Measurements from ENCODE around the gene SH3BP1.

SH3BP1 gene

DNA sequence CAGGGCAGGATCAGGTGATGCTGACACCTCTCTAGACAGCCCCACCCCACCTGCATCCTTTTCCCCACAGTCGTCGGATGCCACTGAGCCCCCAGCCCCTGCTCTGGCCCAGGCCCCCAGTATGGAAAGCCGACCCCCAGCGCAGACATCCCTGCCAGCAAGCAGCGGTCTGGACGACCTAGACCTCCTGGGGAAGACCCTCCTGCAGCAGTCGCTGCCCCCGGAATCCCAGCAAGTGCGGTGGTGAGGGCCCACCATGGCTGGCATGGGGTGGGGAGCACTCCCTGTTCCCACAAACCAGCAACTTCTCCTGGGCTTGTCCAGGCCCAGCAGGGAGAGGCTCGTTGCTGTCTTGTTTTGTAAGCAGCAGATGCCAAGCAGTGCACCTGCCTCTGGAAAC is 9.5 kb upstream of the SH3BP1 start:
- no peaks in the 10 kb centered on the region for H3K27me3 ChIP-seq (replicated peaks)

DNA sequence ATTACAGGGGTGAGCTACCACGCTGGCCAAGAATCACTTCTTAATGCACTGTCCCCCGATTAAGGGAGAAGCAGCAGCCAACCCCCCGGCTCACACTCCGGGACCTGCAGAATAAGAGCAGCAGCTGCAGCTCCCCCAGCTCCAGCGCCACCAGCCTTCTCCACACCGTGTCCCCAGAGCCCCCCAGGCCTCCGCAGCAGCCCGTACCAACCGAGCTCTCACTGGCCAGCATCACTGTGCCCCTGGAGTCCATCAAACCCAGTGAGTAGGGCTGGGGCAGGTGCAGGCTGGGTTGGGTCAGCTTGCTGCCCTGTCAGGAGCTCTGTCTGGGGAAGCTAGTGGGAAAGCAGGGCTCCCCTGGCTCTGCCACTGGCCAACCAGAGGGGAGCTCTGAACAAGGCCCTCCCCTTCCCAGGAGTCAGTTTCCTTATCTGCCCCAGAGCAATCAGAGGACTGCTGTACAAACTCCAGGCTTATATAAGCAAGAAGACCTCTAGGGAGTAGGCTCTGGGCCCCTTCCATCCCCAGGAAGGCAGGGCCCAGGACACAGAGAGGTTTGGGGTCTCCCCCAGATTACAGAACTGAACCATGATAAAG is 8.5 kb upstream of the SH3BP1 start:
- no peak for DNase-seq
- Histone ChIP-seq H3K27ac (no peak overlapping the region), H3K4me3 (ENCODE audit: low read depth, low read length) (no peak overlapping the region), H3K27me3 (replicated peaks) (no peaks in the 10 kb centered on the region), H3K36me3 (replicated peaks) (no peaks in the 10 kb centered on the region)
- in situ Hi-C loops (cut with HindIII; ENCODE audit: low pct_ligation_motif_present, low sequenced_read_pairs): no loop called here
- TF ChIP-seq, protein P1, sequence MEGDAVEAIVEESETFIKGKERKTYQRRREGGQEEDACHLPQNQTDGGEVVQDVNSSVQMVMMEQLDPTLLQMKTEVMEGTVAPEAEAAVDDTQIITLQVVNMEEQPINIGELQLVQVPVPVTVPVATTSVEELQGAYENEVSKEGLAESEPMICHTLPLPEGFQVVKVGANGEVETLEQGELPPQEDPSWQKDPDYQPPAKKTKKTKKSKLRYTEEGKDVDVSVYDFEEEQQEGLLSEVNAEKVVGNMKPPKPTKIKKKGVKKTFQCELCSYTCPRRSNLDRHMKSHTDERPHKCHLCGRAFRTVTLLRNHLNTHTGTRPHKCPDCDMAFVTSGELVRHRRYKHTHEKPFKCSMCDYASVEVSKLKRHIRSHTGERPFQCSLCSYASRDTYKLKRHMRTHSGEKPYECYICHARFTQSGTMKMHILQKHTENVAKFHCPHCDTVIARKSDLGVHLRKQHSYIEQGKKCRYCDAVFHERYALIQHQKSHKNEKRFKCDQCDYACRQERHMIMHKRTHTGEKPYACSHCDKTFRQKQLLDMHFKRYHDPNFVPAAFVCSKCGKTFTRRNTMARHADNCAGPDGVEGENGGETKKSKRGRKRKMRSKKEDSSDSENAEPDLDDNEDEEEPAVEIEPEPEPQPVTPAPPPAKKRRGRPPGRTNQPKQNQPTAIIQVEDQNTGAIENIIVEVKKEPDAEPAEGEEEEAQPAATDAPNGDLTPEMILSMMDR (IDR thresholded peaks at IDR 0.05; ENCODE audit: low read depth, low read length, missing control alignments): no peak

More for the DNA sequence above, 9.5 kb upstream of the SH3BP1 start:
- no peaks in the 10 kb centered on the region for H3K36me3 ChIP-seq (replicated peaks)
- in situ Hi-C loops (cut with HindIII; ENCODE audit: low pct_ligation_motif_present, low sequenced_read_pairs): no loop called here
- H3K4me3 ChIP-seq (ENCODE audit: low read depth, low read length): no peak overlapping the region
- H3K27ac ChIP-seq: no peak overlapping the region
- DNase-seq: no peak
- TF ChIP-seq, protein P1 (IDR thresholded peaks at IDR 0.05; ENCODE audit: low read depth, low read length, missing control alignments): no peak

DNA sequence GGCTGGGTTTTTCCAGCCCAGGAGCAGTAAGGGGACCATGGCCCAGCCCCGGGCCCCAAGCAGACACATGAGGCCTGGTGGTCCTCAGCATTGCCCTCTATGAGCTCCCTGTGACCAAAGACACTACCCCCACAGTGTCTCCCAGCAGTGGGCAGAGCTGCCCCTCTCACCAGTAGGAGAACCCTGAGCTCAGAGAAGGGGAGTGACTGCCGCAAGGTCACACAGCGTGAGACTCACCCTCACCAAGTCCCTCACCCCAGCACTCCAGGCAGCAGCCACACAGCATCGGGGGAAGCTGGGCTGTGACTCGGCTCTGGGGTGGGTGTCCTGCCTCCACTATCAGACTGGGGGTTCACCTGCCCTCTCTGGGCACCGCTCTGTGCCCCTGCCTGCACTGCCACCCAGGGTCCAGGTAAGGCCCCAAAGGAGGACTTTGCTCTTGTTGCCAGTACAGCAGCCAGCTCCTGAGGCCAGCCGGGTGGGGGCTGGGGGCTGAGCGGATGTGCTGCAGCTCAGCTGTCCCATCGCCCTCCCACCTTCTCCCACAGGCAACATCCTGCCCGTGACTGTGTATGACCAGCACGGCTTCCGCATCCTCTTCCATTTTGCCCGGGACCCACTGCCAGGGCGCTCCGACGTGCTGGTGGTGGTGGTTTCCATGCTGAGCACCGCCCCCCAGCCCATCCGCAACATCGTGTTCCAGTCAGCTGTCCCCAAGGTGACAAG is 7.9 kb upstream of the SH3BP1 start:
- Histone ChIP-seq H3K27me3 (replicated peaks) (no peaks in the 10 kb centered on the region), H3K4me3 (ENCODE audit: low read depth, low read length) (no peak overlapping the region), H3K27ac (no peak overlapping the region), H3K36me3 (replicated peaks) (no peaks in the 10 kb centered on the region)
- in situ Hi-C loops (cut with HindIII; ENCODE audit: low pct_ligation_motif_present, low sequenced_read_pairs): no loop called here
- DNase-seq: no peak
- TF ChIP-seq, protein P1 (IDR thresholded peaks at IDR 0.05; ENCODE audit: low read depth, low read length, missing control alignments): no peak

DNA sequence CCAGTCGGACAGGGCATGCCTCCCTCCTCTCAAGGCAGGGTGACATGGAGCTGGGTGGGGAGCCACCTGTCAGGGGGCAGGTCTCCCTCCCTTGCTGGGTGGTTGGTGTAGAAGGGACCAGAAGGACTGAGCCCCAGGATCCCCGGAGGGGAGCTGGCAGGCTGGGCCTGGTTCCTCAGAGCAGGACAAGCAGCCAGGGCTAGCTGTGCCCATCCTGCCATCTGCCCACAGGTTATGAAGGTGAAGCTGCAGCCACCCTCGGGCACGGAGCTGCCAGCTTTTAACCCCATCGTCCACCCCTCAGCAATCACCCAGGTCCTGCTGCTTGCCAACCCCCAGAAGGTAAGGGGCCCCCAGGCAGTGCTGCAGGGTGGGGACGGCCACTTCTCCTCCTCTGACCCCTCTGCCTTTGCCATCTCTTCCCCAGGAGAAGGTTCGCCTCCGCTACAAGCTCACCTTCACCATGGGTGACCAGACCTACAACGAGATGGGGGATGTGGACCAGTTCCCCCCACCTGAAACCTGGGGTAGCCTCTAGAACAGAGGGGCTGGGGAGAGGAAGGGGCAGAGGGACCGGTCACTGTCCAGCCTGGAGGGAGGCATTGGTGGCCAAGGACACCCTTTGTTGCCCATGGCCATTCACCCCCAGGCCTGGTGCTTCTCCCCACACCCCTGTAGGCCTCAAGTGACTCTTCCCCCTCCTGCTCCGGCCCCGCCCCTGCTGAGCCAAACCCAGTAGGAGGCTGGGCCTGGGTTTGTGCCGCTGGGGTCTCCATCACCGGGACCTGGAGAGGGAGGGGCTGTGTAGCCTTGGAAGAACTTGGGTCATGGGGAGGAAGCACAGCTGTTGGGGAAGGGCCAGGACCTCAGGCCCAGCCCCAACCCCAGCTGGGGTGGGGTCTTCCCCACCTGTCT is 7.0 kb upstream of the SH3BP1 start:
- Histone ChIP-seq H3K36me3 (replicated peaks) (no peaks in the 10 kb centered on the region), H3K4me3 (ENCODE audit: low read depth, low read length) (no peak overlapping the region), H3K27ac (no peak overlapping the region), H3K27me3 (replicated peaks) (no peaks in the 10 kb centered on the region)
- TF ChIP-seq, protein P1 (IDR thresholded peaks at IDR 0.05; ENCODE audit: low read depth, low read length, missing control alignments): no peak
- no peak for DNase-seq
- in situ Hi-C loops (cut with HindIII; ENCODE audit: low pct_ligation_motif_present, low sequenced_read_pairs): no loop called here

DNA sequence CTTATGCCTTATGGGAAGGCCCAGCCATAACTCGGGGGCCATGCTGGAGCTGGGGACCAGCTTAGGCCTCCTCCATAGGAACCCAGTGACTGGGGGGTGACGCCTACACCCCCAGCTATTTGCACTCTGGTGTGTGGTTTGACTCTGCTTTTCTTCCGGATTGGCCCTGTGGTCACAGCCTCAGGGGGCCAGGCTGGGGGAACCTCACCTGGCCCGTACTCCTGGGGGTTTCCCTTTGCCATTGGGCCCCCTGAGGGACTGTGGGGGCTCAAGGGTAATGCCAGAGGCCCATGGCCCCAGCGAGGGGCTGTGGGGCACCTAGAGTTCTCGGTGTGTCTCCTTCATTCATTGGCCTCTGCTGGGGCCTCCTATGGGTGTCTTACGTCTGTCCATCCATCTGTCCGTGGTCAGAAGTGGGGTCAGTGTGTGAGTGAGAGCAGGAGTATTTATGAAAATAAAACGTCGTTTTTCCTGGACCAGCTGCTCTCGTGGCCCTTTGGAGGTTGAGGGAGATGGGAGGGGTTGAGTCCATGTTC is 6.3 kb upstream of the SH3BP1 start:
- H3K36me3 ChIP-seq (replicated peaks): no peaks in the 10 kb centered on the region
- no peak for DNase-seq
- TF ChIP-seq, protein P1 (IDR thresholded peaks at IDR 0.05; ENCODE audit: low read depth, low read length, missing control alignments): no peak
- H3K4me3 ChIP-seq (ENCODE audit: low read depth, low read length): no peak overlapping the region
- H3K27me3 ChIP-seq (replicated peaks): no peaks in the 10 kb centered on the region
- H3K27ac ChIP-seq: peak overlapping the region; percentile 66
- in situ Hi-C loops (cut with HindIII; ENCODE audit: low pct_ligation_motif_present, low sequenced_read_pairs): no loop called here
